ENCODE measurements around the gene MCC.

The MCC gene

GRCh38 chr5:113271015-113271414 lies 217.2 kb downstream of the MCC start:
- peak; percentile 71 for DNase-seq (ENCODE audit: low spot score)

- no peak for DNase-seq (ENCODE audit: low spot score)
Measured at GRCh38 chr5:113270086-113270485, 218.2 kb downstream of the MCC start.

DNA sequence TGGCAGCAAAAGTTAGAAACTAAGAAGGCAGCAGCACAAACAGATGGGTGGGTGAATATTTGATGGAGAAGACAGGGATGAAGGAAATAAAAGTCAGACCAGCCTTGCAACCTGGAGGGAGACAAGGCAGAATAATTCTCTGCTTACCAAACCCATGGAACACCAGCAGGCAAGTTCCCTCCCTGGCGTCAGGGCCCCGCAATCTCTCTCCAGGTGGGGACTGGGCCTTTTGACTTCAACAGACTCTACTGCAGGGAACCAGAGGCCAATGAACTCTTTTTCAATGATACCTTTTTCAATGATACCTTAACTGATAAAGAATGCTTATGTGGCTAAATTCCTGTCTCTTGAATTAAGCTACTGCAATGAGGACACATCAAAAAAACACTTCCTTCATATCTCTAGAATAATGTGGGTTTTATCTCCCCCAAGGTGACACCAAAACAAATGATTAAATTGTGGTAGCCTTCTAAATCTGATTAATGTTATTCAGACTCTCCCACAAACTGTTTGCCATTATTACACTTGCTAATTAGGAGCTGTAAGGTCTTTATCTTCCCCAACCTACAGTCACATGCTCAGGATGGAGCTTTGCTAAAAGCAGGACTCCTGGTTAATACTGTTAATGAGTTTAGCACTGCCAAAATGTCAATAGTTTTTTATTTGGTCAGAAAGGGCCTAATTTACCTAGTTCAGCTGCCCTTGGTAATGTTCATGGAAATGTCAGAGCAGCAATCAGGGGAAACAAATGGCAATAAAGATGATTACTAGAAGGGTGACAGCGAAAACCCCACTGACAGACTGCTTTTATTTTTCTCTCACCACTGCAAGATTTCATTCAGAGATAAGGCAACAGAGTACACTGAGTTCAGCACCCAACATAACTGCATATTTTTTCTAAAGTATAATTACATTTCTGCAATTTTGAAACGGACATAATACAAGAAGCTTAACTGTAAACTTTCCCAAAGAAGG lies 218.9 kb downstream of the MCC start:
- DNase-seq (ENCODE audit: low spot score) = no peak

- DNase-seq (ENCODE audit: low spot score) = no peak
Measured at GRCh38 chr5:113268232-113268631, 220.0 kb downstream of the MCC start.

DNA sequence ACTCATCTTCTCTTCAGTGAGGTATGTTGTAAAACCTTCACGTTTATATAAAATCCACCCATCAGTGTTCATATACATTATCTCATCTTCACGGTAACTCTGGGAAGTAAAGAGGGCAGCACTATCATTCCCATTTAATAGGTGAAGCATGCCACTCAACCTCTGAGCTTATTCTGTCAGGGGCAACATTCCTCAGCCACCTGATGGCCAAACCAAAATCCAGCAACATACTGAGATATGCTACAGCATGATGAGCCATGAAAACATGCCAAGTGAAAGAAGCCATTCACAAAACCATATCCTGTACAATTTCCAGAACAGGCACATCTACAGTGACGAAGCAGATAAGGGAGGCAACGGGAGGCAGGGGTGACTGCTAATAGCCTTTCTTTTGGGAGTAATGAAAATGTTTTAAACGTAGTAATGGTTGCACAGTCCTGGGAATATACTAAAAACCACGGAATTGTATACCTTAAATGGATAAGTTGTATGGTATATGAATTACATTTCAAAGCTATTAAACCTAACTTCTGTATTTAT lies 220.8 kb downstream of the MCC start:
- DNase-seq (ENCODE audit: low spot score) = no peak

DNA sequence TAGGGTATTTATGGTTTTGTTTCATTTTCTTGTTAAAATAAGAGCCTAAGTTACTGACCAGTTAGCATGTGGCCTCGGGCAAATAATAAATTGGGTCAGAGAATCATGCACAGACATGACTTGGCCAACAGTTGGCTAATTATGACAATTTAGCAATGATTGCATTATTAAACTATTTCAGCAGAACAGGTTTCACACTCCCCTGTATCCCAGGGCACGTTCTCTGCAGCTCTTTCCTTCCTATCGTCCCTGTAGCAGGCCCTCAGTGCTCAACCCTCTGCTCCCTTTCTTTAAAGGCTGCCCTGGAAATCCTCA lies 221.4 kb downstream of the MCC start:
- no peak for DNase-seq (ENCODE audit: low spot score)

DNA sequence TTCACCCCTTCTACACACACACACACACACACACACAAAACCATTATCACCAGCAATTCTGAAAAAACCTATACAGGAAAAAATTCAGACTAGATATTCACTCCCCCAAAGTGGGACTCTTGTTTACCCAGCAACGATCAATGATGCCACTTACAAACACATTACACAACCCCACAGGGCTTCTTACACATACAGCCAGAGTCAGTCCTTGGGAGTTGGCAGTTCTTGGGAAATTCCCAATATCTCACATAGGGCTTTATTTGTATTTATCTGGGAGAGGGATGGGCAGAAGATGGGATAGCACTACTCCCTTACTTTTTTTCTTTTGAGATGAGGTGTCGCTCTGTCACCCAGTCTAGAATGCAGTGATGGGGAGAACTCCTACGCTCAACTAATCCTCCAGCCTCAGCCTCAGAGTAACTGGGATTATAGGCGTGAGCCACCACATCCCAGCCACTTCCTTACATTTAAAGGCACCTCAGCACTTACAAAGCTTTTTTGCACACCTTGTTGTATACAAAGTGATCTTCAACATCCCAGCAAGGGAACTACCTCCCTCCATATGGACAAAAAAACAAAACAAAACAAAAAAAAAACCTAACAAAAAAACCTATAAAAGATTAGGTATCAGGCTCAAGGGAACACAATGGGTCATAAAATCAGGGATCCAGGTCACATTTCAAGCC lies 221.9 kb downstream of the MCC start:
- no peak for DNase-seq (ENCODE audit: low spot score)

DNA sequence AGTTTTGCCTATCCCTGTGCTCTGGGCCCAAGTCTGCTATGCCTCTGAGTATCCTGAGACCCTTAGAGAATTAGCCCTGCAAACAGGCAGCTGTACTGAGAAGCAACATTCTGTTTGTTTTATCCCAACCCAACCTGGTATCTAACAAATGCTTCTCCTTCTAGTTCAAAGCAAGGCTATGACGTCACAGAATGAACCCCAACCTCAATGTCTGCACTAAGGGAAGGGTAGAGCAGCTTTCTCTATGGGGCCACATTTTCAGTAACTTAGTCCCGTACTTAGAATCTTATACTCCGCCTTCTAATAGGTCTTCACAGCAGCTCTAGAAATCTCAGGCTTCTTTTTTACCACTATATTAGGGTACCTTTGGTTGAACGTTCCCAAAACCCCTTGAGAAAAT lies 223.1 kb downstream of the MCC start:
- DNase-seq (ENCODE audit: low spot score) = no peak

GRCh38 chr5:113264046-113264445 lies 224.2 kb downstream of the MCC start:
- no peak for DNase-seq (ENCODE audit: low spot score)

GRCh38 chr5:113263545-113263944 lies 224.7 kb downstream of the MCC start:
- DNase-seq (ENCODE audit: low spot score) = no peak

DNA sequence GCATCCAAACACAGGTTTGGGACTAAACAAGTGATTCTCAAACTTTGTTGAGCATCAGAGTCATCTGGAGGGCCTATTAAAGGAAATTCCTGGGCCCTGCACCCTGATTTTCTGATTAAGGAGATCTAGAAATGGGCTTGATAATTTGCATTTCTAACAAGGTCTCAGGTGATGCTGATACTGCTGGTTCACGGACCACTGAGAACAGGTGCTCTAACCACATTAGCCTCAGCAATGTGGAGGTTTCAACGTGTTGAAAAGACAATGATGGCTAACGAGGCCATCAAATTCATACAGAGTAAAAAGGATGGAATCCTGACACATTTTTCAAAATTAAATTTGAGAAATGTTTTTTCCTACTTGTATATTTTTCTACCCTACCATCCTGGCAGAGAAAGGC lies 225.6 kb downstream of the MCC start:
- no peak for DNase-seq (ENCODE audit: low spot score)

- DNase-seq (ENCODE audit: low spot score) = no peak
Measured at GRCh38 chr5:113259034-113259433, 229.2 kb downstream of the MCC start.

GRCh38 chr5:113257545-113257944 lies 230.7 kb downstream of the MCC start:
- no peak for DNase-seq (ENCODE audit: low spot score)

DNA sequence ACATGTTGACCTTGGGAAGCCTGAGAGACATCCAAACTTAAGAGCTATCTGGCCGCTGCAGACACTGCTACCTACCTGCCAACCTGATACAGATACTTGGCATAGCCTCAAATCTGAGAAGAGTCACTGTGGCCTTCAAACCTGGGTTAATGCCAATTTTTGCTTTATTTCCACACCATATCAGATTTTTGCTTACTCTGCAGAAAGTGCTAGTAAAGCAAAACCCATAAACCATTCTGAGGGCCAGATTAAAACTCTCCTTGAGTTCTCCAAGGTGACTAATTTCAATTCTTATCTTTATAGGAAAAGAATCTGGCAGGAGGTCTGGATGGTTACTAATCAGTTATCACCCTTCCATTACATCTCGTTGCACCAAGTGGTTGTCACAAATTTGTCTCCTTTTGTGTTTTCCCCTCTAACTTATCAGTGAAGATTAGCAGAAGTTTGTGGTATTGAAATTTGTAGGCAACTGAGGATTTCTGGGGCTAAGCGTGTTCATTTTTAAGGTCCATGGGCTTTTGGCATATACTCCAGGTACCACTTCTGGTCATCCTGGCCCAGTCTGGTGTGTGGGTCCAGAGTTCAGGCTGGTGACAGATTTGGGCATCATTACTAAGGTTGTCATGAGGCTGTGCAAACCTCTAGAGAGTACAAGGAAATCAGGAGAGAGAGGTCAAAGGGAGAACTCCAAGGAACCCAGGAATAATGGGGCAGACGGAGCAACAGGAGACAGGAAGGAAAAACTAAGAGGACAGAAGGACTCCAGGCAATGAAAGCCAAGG lies 231.4 kb downstream of the MCC start:
- no peak for DNase-seq (ENCODE audit: low spot score)

- no peak for DNase-seq (ENCODE audit: low spot score)
Measured at GRCh38 chr5:113255579-113256386, 232.5 kb downstream of the MCC start.

GRCh38 chr5:113255105-113255504 lies 233.1 kb downstream of the MCC start:
- DNase-seq (ENCODE audit: low spot score) = no peak

- DNase-seq (ENCODE audit: low spot score) = no peak
Measured at GRCh38 chr5:113253037-113253436, 235.2 kb downstream of the MCC start.

DNA sequence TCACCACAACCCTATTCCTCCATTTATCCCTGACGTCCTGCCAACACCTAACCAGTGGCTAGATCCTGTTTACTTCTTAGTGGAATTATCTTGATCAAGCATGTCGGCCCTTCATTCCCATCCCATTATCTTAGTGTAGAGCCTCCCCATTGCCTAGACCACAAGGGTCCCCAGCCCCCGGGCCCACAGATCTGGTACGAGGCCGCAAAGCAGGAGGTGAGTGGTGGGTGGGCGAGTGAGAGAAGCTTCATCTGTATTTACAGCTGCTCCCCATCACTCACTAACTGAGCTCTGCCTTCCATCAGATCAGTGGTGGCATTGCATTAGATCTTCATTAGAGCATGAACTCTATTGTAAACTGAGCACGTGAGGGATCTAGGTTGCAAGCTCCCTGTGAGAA lies 236.2 kb downstream of the MCC start:
- no peak for DNase-seq (ENCODE audit: low spot score)

DNA sequence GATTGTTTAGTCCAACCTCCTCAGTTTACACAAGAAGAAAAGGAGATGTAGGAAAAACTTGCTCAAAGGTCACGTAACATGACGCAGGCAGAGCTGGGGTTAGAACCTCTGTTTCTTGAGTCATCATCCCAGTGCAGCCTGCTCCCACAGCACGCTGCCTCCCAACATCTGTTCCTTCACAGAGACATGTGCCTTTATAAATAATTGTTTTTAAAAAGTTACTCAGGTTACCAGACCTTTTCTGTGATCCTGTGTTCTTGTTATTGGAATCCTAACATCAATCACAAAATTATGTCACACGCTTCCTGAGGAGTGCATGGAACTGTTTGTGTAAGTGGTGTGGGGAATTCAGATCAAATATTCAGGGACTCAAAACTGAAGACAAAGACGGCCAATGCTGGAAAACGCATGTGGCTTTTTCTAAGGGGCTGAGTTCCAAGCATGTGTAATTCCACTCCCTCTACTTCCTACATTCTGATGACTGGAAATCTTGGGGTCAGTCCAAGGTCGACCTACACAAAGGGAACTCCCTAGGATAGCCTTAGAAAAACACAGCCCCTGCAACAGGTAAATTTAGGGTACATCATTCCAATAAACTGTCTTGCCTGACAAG lies 237.8 kb downstream of the MCC start:
- peak; percentile 40 for DNase-seq (ENCODE audit: low spot score)

GRCh38 chr5:113249206-113249605 lies 239.0 kb downstream of the MCC start:
- DNase-seq (ENCODE audit: low spot score) = no peak

DNA sequence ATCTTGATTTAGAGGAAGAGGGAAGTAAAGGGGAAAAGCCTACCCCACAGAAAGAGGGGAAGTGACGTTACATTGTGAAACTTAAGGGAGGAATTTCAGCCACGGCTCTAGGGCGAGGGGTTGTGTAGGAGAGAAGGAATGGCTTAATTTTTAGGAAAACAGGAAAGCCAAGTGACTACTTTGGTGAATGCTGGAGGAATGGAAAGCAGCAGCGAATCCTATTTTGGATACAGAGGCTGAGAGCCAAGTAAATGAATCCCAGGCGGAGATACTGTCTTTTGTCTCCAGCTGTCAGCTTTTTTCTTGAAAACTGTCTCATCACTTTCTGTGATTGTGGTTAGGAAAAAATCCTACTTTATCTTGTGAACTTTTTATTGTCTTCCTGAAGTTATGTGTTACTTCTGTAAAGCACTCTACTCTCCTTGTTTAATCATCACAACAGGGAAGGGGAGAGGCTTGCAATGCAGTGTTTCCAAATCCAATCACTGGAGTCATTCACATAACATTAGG lies 241.8 kb downstream of the MCC start:
- no peak for DNase-seq (ENCODE audit: low spot score)
